PFSK-1 (cell line): Measurements from ENCODE around the gene NCAPH2.

Experiments used
- FOXP2 ChIP-seq: optimal IDR thresholded peaks from 2 replicates; pipeline ENCODE3; 2011; ENCODE audit warnings: borderline replicate concordance, control low read depth, inconsistent platforms; ENCODE audit not compliant: insufficient read depth; ENCODE audit errors: extremely low read length, extremely low read depth
- POLR2AphosphoS5 ChIP-seq: IDR thresholded peaks from 2 replicates; pipeline ENCODE4 v1.6.1; 2012; ENCODE audit warnings: low read depth, mild to moderate bottlenecking, control low read depth, low read length, moderate library complexity
- SIN3A ChIP-seq: IDR thresholded peaks from 2 replicates; pipeline ENCODE4 v1.6.1; 2012; ENCODE audit warnings: mild to moderate bottlenecking, low read length, moderate library complexity, borderline replicate concordance; ENCODE audit not compliant: insufficient read depth
- TAF1 ChIP-seq: IDR thresholded peaks from 2 replicates; pipeline ENCODE4 v1.6.1; 2012; ENCODE audit warnings: low read length, control low read depth, borderline replicate concordance; ENCODE audit not compliant: insufficient read depth
- TF ChIP-seq, protein P1 (sequence below), 2 experiments: IDR thresholded peaks; 2 replicates each; pipeline versions ENCODE4 v1.6.1 to v1.8.0; 2011 to 2012; ENCODE audit warnings: low read depth in 2 of 2, low read length in 2 of 2, control low read depth in 1 of 2, inconsistent platforms in 1 of 2, mild to moderate bottlenecking in 1 of 2, moderate library complexity in 1 of 2; ENCODE audit not compliant: insufficient read depth in 1 of 2

DNA sequence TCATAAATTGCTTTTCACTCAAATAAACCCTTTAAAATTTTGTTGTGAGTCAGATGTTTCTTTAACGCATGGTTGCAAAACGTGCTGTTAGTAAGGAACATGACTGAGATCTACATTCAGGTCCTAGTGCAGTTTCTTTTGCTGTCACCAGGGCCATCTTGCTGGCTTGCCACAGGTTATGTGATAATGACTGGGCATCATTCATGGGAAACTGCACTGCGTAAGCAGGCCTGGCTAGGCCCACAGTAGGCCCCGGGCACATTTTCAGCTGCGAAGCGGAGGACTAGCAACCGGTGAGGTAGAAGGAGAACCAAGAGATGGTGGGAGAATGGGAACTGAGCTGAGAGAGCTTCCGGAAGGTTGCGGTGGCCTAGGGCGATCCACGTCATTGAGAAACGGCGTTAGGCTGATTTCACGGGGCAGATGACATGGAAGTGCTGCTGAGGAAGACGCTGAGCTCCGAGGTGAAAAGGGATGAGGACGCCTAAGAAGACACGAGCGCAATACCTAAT is 34.4 kb downstream of the NCAPH2 start:
- TF ChIP-seq TAF1: no peak
- TF ChIP-seq, protein P1, sequence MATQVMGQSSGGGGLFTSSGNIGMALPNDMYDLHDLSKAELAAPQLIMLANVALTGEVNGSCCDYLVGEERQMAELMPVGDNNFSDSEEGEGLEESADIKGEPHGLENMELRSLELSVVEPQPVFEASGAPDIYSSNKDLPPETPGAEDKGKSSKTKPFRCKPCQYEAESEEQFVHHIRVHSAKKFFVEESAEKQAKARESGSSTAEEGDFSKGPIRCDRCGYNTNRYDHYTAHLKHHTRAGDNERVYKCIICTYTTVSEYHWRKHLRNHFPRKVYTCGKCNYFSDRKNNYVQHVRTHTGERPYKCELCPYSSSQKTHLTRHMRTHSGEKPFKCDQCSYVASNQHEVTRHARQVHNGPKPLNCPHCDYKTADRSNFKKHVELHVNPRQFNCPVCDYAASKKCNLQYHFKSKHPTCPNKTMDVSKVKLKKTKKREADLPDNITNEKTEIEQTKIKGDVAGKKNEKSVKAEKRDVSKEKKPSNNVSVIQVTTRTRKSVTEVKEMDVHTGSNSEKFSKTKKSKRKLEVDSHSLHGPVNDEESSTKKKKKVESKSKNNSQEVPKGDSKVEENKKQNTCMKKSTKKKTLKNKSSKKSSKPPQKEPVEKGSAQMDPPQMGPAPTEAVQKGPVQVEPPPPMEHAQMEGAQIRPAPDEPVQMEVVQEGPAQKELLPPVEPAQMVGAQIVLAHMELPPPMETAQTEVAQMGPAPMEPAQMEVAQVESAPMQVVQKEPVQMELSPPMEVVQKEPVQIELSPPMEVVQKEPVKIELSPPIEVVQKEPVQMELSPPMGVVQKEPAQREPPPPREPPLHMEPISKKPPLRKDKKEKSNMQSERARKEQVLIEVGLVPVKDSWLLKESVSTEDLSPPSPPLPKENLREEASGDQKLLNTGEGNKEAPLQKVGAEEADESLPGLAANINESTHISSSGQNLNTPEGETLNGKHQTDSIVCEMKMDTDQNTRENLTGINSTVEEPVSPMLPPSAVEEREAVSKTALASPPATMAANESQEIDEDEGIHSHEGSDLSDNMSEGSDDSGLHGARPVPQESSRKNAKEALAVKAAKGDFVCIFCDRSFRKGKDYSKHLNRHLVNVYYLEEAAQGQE (IDR thresholded peaks at IDR 0.05; ENCODE audit: insufficient read depth in 1 of 2, low read depth in 2 of 2, low read length in 2 of 2): no peak
- no peak for TF ChIP-seq POLR2AphosphoS5
- no peak for TF ChIP-seq SIN3A
- TF ChIP-seq FOXP2: no peak
